B cell (primary cell): ENCODE measurements around the gene PSPC1. TPM values are rescaled to one million over a fixed set of nuclear protein-coding genes. Genes with fewer than 3 reads are reported as not detected.
"Not testable (repeated sequence)": the region's sequence is repeated elsewhere in the genome, so short reads cannot be mapped to it uniquely, and the experiment has no call there.

Experiments
- ATAC-seq: fragments of 200-7000 bp; cut with Tn5 transposase; one replicate; pipeline ENCODE4 v1.10.0; 2021; ENCODE audit warnings: low read depth, mild to moderate bottlenecking, moderate number of reproducible peaks, moderate library complexity
- CTCF ChIA-PET: fragments of 350-600 bp; sonication (Branson Sonifier 250); formaldehyde crosslinking; loops from one replicate; lab custom pipeline; 2021; ENCODE audit warnings: antibody characterized with exemption, inconsistent platforms; lab: Charles Lee
- POLR2A ChIA-PET: fragments of 350-600 bp; sonication (Branson Sonifier 250); formaldehyde crosslinking; loops from one replicate; lab custom pipeline; 2021; ENCODE audit warnings: antibody characterized with exemption; lab: Charles Lee
- DNase-seq: peaks from one replicate; pipeline ENCODE4 v3.0.0; 2013
- H2AFZ ChIP-seq: 2 replicates; pipeline ENCODE4 v1.6.1; 2012; ENCODE audit warnings: mild to moderate bottlenecking, low read depth, low read length; ENCODE audit not compliant: insufficient read depth, poor library complexity, severe bottlenecking
- H3K27ac ChIP-seq, 2 donors: 1 replicate in 1 of 2; 2 replicates in 1 of 2; pipeline ENCODE4 v1.5.1; 2012 to 2013; ENCODE audit warnings: low read length in 2 of 2, mild to moderate bottlenecking in 2 of 2, moderate library complexity in 1 of 2
- H3K27me3 ChIP-seq, 4 experiments: fragments of 200-600 bp in 1 of 4; sonication (generic) in 1 of 4; replicated peaks in 1 of 4; 1 replicate in 2 of 4; 2 replicates in 2 of 4; pipeline versions ENCODE4 v1.6.1 to v1.7.0; 2013 to 2016; ENCODE audit warnings: low read length in 3 of 4, mild to moderate bottlenecking in 2 of 4, mixed read lengths in 1 of 4, moderate library complexity in 1 of 4; ENCODE audit not compliant: insufficient read depth in 4 of 4, control insufficient read depth in 3 of 4; ENCODE audit errors: control extremely low read depth in 1 of 4
- H3K36me3 ChIP-seq, 2 experiments: replicated peaks in 1 of 2; 1 replicate in 1 of 2; 2 replicates in 1 of 2; pipeline versions ENCODE4 v1.6.1 to v1.7.1; 2013; ENCODE audit warnings: low read length in 1 of 2; ENCODE audit not compliant: insufficient read depth in 2 of 2, control insufficient read depth in 1 of 2; ENCODE audit errors: control extremely low read depth in 1 of 2, extremely low read depth in 1 of 2
- H3K4me1 ChIP-seq, 2 donors: fragments of 200-600 bp in 1 of 2; sonication (generic) in 1 of 2; 1 replicate in 1 of 2; 2 replicates in 1 of 2; pipeline versions ENCODE4 v1.5.1 to v1.6.1; 2013 to 2017; ENCODE audit warnings: low read length in 2 of 2; ENCODE audit not compliant: control insufficient read depth in 2 of 2, insufficient read depth in 2 of 2
- H3K4me2 ChIP-seq: replicated peaks from 2 replicates; pipeline ENCODE3; 2012; ENCODE audit warnings: mild to moderate bottlenecking, low read depth, low read length; ENCODE audit not compliant: poor library complexity, severe bottlenecking
- H3K4me3 ChIP-seq, 5 experiments: fragments of 200-600 bp in 1 of 5; sonication (generic) in 1 of 5; 1 replicate in 3 of 5; 2 replicates in 2 of 5; pipeline versions ENCODE4 v1.5.1 to v1.7.0; 2011 to 2016; ENCODE audit warnings: low read length in 4 of 5, mild to moderate bottlenecking in 4 of 5, low read depth in 2 of 5, control low read depth in 1 of 5, moderate library complexity in 1 of 5; ENCODE audit not compliant: insufficient read depth in 1 of 5; ENCODE audit errors: control extremely low read depth in 1 of 5, extremely low read depth in 1 of 5
- H3K79me2 ChIP-seq: fragments of 200-600 bp; sonication (generic); one replicate; pipeline ENCODE4 v1.6.0; 2016; ENCODE audit warnings: low read length; ENCODE audit not compliant: control insufficient read depth, insufficient read depth
- H3K9ac ChIP-seq: fragments of 200-600 bp; sonication (generic); 2 replicates; pipeline ENCODE4 v1.6.1; 2017; ENCODE audit warnings: mild to moderate bottlenecking, low read length, moderate library complexity
- H3K9me3 ChIP-seq, 3 donors: one replicate each; pipeline versions ENCODE4 v1.6.1 to v1.7.1; 2013; ENCODE audit warnings: low read length in 2 of 3; ENCODE audit not compliant: control insufficient read depth in 2 of 3, insufficient read depth in 1 of 3; ENCODE audit errors: control extremely low read depth in 1 of 3
- H4K20me1 ChIP-seq: 2 replicates; pipeline ENCODE4 v1.6.0; 2012; ENCODE audit warnings: mild to moderate bottlenecking, low read length; ENCODE audit not compliant: insufficient read depth, control insufficient read depth, poor library complexity, severe bottlenecking
- H3K27ac Mint-ChIP-seq: one replicate; pipeline ENCODE4 v1.8.0; 2021; ENCODE audit warnings: mixed read lengths
- H3K27me3 Mint-ChIP-seq: one replicate; pipeline ENCODE4 v1.8.0; 2021; ENCODE audit warnings: mixed read lengths
- H3K4me1 Mint-ChIP-seq: one replicate; pipeline ENCODE4 v1.8.0; 2021; ENCODE audit warnings: mixed read lengths
- H3K4me3 Mint-ChIP-seq: one replicate; pipeline ENCODE4 v1.8.0; 2021; ENCODE audit warnings: mixed read lengths
- H3K9me3 Mint-ChIP-seq: one replicate; pipeline ENCODE4 v1.8.0; 2022; ENCODE audit warnings: mixed read lengths; ENCODE audit not compliant: insufficient read depth
- EZH2 ChIP-seq: IDR thresholded peaks from 2 replicates; pipeline ENCODE4 v1.6.1; 2012; ENCODE audit warnings: borderline replicate concordance, low read depth, mild to moderate bottlenecking, moderate library complexity, low read length; ENCODE audit not compliant: insufficient read depth, poor library complexity, severe bottlenecking
- WGBS: methylation state at CpG from one replicate; pipeline ENCODE4 v1.1.5; 2013; ENCODE audit warnings: missing lambda C conversion rate; ENCODE audit not compliant: insufficient coverage; 5-methylcytosine and 5-hydroxymethylcytosine counted together
- intact Hi-C: fragments of 100-400 bp; cut with micrococcal nuclease; formaldehyde crosslinking; loops from one replicate; pipeline ENCODE4 v1.10.0; 2022
- polyA plus RNA-seq: library from polyadenylated mRNA; depleted of rRNA; stranded (reverse); fragments of >200 nt; gene quantifications from 2 replicates; pipeline ENCODE4 v1.2.3, GENCODE V29; 2012
- total RNA-seq, 2 donors: library from RNA; stranded (reverse); fragments of 120-200 nt in 1 of 2; gene quantifications; 1 replicate in 1 of 2; 2 replicates in 1 of 2; pipeline versions ENCODE4 v1.2.3 to v1.2.4, GENCODE V29; 2013 to 2022
- TF ChIP-seq, protein P1 (sequence below): fragments of 200-600 bp; IDR thresholded peaks from one replicate; pipeline ENCODE4 v1.8.0; 2022; ENCODE audit warnings: antibody characterized with exemption, mild to moderate bottlenecking

Gene PSPC1
- total and polyA plus RNA-seq, 2 donors (not counting 1 experiment from before 2014, with no cell fraction given): 55.3 to 121 TPM

DNA sequence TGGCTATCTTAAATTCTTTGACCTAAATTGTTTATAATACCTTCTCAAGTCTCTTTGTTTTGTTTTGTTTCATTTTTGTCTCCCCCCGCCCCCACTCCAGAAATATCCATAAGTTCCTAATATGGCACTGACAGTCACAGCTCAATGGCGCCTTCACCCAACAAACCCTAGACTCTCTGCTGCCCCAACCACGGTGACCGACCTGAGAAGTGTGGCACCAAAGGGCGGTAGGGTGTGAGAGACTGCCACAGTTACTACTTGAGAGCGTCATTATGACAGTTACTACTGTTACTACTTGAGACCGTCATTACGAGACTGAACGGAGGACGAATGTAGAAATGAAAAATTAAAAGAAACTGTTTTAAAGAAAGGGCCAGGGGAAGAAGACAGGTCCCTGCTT is 34.4 kb upstream of the PSPC1 start:
- CTCF ChIA-PET: no interaction called here

DNA sequence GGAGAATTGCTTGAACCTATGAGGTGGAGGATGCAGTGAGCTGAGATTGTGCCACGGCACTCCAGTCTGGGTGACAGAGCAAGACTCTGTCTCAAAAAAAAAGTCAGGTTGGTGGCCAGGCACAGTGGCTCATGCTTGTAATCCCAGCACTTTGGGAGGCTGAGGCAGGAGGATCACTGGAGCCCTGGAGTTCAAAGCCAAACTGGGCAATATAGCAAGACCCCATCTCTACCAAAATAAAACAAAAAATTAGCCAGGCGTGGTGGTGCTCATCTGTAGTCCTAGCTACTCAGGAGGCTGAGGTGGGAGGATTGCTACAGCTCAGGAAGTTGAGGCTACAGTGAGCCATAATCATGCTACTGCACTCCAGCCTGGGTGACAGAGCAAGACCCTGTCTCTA is 33.1 kb upstream of the PSPC1 start:
- DNase-seq, H3K27ac Mint-ChIP-seq, intact Hi-C loops, ATAC-seq, H3K27ac ChIP-seq, H4K20me1 ChIP-seq, H3K4me1 ChIP-seq, H2AFZ ChIP-seq, H3K4me1 Mint-ChIP-seq, POLR2A ChIA-PET, CTCF ChIA-PET, H3K79me2 ChIP-seq, H3K9me3 Mint-ChIP-seq, H3K27me3 Mint-ChIP-seq, H3K4me2 ChIP-seq, H3K4me3 Mint-ChIP-seq, H3K27me3 ChIP-seq, H3K9ac ChIP-seq, H3K4me3 ChIP-seq: not testable (repeated sequence)
- WGBS: 91% methylated on average over 1 of the region's 2 CpGs
- Histone ChIP-seq H3K36me3 (peaks cover 0 to 14% of the 10 kb centered on the region in 2 experiments), H3K9me3 (peaks cover 0 to 13% (median 0%) of the 10 kb centered on the region in 3 donors)

More for the DNA sequence above, 34.4 kb upstream of the PSPC1 start:
- no peak overlapping the region for H3K27ac Mint-ChIP-seq
- POLR2A ChIA-PET: no interaction called here
- DNase-seq (no peak), ATAC-seq (no peak)
- WGBS: 97% methylated on average over 9 of the region's 10 CpGs
- Histone ChIP-seq H3K4me3 (no peak overlapping the region), H3K9ac (no peak overlapping the region), H3K79me2 (no peaks in the 10 kb centered on the region), H3K4me2 (no peak overlapping the region), H3K9me3 (peaks cover 0 to 6% (median 0%) of the 10 kb centered on the region in 3 donors), H3K4me1 (no peaks in the 10 kb centered on the region), H4K20me1 (no peaks in the 10 kb centered on the region), H3K27ac (no peak overlapping the region), H3K36me3 (peaks cover 0 to 14% of the 10 kb centered on the region in 2 experiments), H3K27me3 (no peaks in the 10 kb centered on the region), H2AFZ (no peak overlapping the region)
- H3K4me3 Mint-ChIP-seq: no peak overlapping the region
- no peaks in the 10 kb centered on the region for H3K4me1 Mint-ChIP-seq
- TF ChIP-seq, protein P1, sequence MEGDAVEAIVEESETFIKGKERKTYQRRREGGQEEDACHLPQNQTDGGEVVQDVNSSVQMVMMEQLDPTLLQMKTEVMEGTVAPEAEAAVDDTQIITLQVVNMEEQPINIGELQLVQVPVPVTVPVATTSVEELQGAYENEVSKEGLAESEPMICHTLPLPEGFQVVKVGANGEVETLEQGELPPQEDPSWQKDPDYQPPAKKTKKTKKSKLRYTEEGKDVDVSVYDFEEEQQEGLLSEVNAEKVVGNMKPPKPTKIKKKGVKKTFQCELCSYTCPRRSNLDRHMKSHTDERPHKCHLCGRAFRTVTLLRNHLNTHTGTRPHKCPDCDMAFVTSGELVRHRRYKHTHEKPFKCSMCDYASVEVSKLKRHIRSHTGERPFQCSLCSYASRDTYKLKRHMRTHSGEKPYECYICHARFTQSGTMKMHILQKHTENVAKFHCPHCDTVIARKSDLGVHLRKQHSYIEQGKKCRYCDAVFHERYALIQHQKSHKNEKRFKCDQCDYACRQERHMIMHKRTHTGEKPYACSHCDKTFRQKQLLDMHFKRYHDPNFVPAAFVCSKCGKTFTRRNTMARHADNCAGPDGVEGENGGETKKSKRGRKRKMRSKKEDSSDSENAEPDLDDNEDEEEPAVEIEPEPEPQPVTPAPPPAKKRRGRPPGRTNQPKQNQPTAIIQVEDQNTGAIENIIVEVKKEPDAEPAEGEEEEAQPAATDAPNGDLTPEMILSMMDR: no peak
- TF ChIP-seq EZH2: no peak
- intact Hi-C loops: no loop called here
- H3K27me3 Mint-ChIP-seq: no peaks in the 10 kb centered on the region
- no peaks in the 10 kb centered on the region for H3K9me3 Mint-ChIP-seq
